Colon (tissue), 2 donors: ENCODE measurements around the gene SLC22A23.

Source experiments
- FAIRE-seq: peaks from 2 replicates; lab custom pipeline; 2012; peaks lifted over from hg19 to GRCh38; lab: Jason Lieb, UNC
- donor health status: control.
- donor health status: control.

The SLC22A23 gene

DNA sequence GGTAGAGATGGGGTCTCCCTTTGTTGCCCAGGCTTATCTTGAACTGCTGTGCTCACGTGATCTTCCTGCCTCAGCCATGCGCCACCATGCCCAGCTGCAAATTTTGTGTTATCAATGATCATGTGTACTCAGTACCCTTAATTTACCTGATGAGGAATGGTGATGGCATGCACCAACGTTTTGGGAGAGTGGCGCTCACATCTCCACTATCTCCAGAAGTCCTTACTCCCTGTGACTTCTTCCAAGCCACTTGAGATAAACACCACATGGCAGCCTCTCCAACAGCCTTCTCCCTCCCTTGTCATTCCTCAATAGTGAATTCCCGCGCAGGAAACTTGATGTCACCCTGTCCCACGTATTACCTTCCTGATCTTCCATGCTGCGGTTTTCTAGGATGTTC lies 140.0 kb downstream of the SLC22A23 start:
- FAIRE-seq = no peak

GRCh38 chr6:3316331-3316730 lies 140.5 kb downstream of the SLC22A23 start:
- FAIRE-seq = no peak

GRCh38 chr6:3315841-3316240 lies 141.0 kb downstream of the SLC22A23 start:
- FAIRE-seq = no peak

DNA sequence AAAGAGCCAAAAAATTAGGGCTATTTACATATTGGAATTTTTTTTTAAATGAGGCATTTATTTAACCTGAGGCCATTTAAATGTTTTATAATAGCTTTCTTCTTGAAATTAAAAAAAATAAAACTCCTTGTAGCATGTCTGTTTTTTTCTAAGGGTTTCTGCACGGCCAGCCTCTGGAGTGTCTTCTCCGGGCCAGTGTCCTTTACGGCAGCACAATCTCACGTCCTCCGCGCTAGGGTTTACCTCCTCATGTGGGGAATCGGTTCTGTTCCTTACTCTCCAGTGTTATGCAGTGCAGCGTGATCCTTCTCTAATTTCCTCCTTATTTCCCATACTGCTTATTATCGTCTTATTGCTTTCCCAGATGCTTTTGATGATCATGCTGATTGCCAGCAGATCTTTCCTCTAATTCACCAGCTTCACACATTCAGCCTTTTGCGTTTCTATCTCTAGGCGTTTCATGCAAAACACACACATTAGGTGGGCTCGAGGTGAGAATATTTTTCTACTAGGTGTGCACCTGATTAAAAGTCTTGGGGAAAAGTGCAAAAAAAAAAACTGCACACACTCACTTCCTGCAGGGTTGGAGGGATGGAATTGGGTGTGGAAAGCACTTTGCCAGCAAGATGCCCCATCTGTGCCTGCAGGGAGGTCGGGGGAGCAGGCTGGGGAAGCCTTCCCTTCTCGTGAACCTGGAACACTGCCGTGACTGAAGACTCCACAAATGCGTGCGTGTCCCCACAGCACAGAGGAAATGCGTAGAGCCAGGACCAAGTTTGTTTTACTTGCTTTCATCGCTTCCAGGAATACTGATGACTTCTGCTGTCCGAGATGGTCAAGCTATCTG lies 142.0 kb downstream of the SLC22A23 start:
- no peak for FAIRE-seq

DNA sequence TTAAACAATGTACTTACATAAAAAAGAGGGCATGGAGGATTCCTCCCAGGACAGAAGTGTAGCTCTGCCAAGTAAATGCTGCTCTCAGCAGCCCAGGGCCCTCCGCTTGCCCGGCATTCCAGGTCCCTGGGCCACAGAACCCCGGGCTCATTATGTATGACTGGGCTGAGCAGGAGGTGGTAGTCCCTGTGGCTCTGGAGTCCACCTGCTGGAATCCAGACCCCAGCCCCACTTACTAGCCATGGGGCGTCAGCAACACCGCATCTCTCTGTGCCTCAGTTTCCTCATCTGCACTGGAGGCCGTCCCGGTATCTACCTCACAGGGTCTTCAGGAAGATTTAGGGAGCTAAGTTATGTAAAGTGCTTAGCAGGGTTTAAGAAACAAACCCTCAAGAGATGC lies 142.7 kb downstream of the SLC22A23 start:
- no peak for FAIRE-seq

GRCh38 chr6:3312604-3313231 lies 144.1 kb downstream of the SLC22A23 start:
- no peak for FAIRE-seq

DNA sequence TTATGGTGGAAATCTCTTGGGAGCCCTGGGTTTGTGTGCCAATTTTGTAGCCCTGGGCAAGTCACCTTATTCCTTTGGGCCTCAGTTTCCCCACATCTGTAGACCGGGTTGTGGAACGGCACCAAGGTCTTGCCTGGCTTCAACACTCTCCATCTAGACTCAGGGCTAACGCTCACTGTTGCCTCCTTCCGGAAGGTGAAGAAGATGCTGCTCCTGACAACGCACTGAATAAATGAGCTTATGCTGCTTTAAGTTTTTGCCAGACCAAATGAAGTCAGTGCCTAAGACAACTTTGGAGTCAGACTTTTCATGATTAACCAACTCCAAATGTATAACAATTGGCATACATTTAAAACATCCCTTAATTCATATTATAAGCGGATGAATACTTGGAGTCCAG lies 145.0 kb downstream of the SLC22A23 start:
- FAIRE-seq = no peak

DNA sequence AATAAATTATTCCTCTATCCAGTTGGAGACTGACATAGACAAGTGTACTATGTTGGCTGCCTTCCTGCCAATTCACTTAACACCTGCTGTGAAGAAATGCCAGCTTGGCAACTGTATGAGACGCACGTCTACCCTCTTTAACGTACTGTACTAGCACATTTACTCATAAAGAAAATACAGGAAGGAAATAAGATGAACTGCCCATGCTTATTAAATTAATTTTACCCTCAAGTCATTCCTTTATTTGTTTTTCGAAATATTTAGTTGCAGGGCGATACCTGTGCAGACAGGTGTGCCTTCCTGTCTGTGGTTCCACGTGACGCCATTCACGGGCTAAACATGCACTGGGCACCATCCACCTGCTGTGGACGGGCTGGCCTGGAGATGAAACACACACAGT lies 146.1 kb downstream of the SLC22A23 start:
- FAIRE-seq = no peak

- FAIRE-seq = no peak
These were observed 146.8 kb downstream of the SLC22A23 start for GRCh38 chr6:3310051-3310448.

- FAIRE-seq = no peak
These were observed 147.3 kb downstream of the SLC22A23 start for GRCh38 chr6:3309391-3310050.

- no peak for FAIRE-seq
These were observed 148.7 kb downstream of the SLC22A23 start for GRCh38 chr6:3308106-3308505.

DNA sequence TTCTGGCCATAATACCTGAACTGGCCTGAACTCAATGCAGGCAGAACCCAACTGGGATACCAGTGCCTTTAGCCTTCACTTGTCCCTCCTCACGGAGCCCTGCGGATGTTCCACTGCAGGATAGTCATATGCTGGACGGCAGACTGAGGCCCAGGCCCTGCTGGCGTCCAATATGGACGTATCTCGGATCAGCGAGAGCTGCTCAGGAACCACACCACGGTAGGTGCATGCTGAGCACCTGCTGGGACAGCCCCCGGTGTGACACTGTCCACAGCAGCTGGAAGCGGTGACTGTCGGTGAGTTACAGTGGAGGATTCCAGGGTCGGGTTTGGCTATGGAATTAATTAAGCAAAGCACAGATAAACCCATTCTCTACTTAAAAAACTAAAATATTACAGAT lies 149.4 kb downstream of the SLC22A23 start:
- no peak for FAIRE-seq

DNA sequence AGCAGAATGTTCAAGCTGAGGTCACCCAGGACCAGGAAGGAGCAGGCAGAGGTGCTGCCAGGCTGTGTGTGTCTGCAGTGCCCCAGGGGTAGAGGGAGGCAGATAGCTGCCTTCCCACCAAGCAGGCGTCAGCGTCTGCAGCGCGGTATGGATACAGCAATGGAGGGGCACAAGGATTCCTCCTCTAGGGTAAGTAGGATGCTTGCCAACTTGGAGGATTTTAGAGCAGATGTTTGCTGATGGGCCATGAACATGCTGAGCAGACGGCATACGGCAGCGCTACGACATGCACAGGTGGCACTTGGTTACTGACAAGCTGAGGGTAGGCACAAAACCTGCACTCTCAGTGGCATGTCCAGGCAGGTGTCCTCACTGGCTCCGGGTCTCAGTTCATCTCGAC lies 150.0 kb downstream of the SLC22A23 start:
- FAIRE-seq = no peak

- FAIRE-seq = no peak
These were observed 151.0 kb downstream of the SLC22A23 start for GRCh38 chr6:3305831-3306230.

DNA sequence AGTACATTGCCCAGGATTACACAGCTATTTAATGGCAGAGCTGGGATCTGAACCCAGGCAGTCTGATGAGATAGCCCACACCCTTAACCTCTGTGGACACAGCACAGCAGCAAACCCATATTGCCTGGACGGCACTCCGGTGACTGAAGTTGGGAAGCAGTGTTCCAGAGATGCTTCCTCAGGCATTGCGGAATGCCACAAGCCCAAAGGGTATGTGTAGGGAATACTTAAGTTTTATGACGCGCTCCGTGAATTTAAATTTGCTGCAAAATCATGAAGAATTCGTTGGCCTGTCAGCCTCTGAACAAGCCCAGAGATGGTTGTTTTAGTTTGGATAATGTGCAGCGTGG lies 151.7 kb downstream of the SLC22A23 start:
- FAIRE-seq = no peak

DNA sequence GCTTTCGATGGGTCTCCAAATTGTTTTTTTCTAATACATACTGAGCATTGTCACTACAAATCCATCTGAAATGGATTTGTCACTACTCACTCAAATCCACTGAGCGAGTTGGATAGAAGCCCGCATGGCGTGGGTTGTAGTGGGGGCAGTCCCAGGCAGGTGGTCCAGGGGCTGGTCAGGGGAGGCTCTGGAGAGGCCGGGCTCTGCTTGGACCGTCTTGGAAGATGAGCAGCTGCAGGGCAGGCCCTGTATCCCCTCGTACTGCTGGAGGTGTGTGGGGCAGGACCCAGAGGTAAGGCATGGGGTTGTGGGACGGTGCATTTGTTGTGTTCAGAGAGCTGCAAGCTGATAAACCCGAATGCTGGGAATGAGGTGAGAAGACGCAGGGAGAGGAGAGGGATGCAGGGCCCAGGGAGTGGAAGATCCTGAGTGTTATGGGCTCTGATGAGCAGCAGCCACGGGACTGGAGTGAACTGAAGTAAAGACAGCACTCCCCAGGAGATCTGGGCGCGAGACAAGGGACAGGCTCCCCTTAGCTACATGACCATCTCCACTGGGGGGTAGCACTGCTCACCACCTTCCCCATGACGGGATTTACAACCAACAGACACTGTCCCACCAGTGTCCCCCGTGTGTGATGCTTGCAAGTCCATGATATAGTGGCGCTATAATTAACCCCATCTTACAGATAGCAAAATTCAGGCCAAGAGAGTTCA lies 152.2 kb downstream of the SLC22A23 start:
- no peak for FAIRE-seq

DNA sequence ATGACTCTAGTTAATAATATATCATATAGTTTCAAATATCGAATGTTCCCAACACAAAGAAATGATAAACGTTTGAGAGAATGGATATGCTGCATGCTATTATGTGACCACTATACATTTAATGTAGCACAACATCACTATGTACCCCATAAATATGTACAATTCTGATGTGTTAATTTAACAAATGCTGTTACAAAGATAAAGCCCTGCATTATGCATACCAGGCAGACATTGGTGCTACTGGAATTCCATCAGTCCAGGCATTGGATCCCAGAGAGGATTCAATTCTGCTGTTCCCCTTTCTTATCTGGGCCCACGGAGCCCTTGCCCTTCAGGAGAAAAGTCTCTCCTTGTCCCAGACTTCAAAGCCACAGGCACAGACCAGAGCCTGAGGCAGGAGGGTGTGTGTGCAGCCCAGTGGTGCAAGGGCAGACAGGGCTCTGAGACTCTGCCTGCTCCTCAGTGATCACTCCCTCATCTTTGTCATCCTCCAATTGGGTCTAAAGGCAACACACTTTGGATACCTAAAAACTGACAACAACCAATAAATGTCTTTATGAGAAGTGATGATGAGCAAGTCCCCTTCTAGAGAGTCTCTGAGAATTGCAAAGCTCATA lies 152.9 kb downstream of the SLC22A23 start:
- FAIRE-seq = no peak

DNA sequence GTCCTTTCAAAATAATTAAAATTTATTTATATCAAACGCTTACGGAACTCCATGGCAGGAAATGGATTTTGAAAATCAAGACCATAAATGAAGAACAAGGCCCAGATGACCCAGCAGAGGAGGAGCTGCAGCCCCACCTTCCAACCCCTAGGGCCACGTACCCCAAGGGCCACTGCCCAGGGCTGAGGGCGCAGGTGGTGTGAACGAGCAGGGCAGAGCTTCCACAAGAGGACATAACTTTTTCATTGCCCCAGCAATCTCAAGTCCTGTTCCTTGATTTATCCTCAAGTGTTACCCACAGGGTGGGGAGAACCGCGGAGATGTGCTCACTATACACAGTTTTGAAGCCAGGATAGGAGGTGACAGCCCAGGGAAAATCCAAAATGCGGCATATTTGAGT lies 155.3 kb downstream of the SLC22A23 start:
- FAIRE-seq = no peak

DNA sequence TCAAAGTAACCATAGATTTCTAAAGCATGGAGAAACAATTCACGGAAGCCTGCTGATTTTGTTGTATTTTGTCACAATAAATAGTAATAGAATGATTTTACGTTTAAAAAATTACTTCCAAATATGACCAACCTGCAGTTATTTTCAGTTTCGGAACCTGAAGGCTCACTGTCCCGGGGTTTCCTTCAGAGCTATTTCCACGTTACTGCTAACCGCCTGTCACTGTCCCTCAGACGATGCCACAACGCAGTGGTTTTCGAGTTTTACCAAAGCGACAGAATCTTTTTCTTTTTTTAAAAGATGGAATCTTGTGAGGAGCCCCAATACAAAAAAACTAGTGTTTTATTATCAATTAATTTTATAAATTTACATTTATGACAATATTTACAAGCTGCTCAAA lies 157.6 kb downstream of the SLC22A23 start:
- no peak for FAIRE-seq

- no peak for FAIRE-seq
These were observed 158.9 kb downstream of the SLC22A23 start for GRCh38 chr6:3297909-3298308.

DNA sequence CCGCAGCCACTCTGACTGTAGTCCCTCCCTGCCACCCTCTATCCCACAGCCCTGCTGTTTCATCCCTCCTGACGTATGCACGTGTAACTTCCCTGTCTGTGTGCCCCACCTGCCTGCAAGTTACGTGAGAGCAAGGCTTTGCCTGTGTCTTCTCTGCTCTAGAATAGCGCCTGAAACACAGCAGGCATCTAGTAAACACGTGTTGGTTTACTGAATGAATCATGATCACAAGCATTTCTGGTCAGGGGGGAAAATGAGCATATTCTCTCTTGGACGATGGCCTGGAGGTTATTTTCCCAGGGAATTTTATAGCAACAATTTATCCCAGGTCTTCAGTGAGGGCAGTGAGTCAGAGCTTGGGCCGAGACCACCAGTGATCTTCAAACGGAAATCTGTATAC lies 159.8 kb downstream of the SLC22A23 start:
- FAIRE-seq = no peak

- no peak for FAIRE-seq
These were observed 160.3 kb downstream of the SLC22A23 start for GRCh38 chr6:3296537-3296936.
